Karpas-422 (cell line): ENCODE measurements around the gene FERMT1. TPM values are rescaled to one million over a fixed set of nuclear protein-coding genes. Genes with fewer than 3 reads are reported as not detected.

Experiments
- DNase-seq: peaks from one replicate; pipeline ENCODE4 v3.0.0-alpha.2; 2015
- H2AFZ ChIP-seq: fragments of 200-600 bp; sonication (generic); 2 replicates; pipeline ENCODE4 v1.6.1; 2014; ENCODE audit warnings: antibody characterized with exemption, low read length, mixed read lengths
- H3K27ac ChIP-seq: fragments of 200-600 bp; sonication (generic); 2 replicates; pipeline ENCODE4 v1.5.1; 2014; ENCODE audit warnings: mild to moderate bottlenecking, low read length, moderate library complexity
- H3K27me3 ChIP-seq: fragments of 200-600 bp; sonication (generic); 2 replicates; pipeline ENCODE4 v1.6.1; 2014; ENCODE audit warnings: low read length, mixed read lengths
- H3K36me3 ChIP-seq: fragments of 200-600 bp; sonication (generic); 2 replicates; pipeline ENCODE4 v1.6.1; 2014; ENCODE audit warnings: low read length, mixed read lengths; ENCODE audit not compliant: insufficient read depth
- H3K4me1 ChIP-seq: fragments of 200-600 bp; sonication (generic); 2 replicates; pipeline ENCODE4 v1.6.1; 2014; ENCODE audit warnings: mild to moderate bottlenecking, low read length, mixed read lengths
- H3K4me2 ChIP-seq: fragments of 200-600 bp; sonication (generic); 2 replicates; pipeline ENCODE4 v1.6.1; 2014; ENCODE audit warnings: low read length, low read depth, mild to moderate bottlenecking; ENCODE audit not compliant: poor library complexity, severe bottlenecking
- H3K4me3 ChIP-seq: fragments of 200-600 bp; sonication (generic); 2 replicates; pipeline ENCODE4 v1.5.1; 2014; ENCODE audit warnings: mild to moderate bottlenecking, antibody characterized with exemption, low read length, mixed read lengths
- H3K79me2 ChIP-seq: fragments of 200-600 bp; sonication (generic); 2 replicates; pipeline ENCODE4 v1.6.1; 2014; ENCODE audit warnings: mild to moderate bottlenecking, low read length, mixed read lengths
- H3K9ac ChIP-seq: fragments of 200-600 bp; sonication (generic); 2 replicates; pipeline ENCODE4 v1.6.0; 2014; ENCODE audit warnings: low read length
- H3K9me2 ChIP-seq: fragments of 200-600 bp; sonication (generic), shearing (Covaris generic); replicated peaks from 2 replicates; pipeline ENCODE4 v1.6.0; 2014; ENCODE audit warnings: mild to moderate bottlenecking, low read length, moderate library complexity; ENCODE audit not compliant: insufficient read depth
- H3K9me3 ChIP-seq: fragments of 300-700, 200-600 bp; sonication (generic); 2 replicates; pipeline ENCODE4 v1.6.1; 2014; ENCODE audit warnings: low read length, mixed read lengths
- H4K20me1 ChIP-seq: fragments of 200-600 bp; sonication (generic); 2 replicates; pipeline ENCODE4 v1.6.1; 2014; ENCODE audit warnings: mild to moderate bottlenecking, antibody characterized with exemption, low read length, low read depth; ENCODE audit not compliant: insufficient read depth
- total RNA-seq: library from RNA; depleted of rRNA; stranded (reverse); fragments of >200 nt; shearing (Covaris generic); gene quantifications from 2 replicates; pipeline ENCODE4 v1.2.3, GENCODE V29; 2014; ENCODE audit warnings: low replicate concordance; rRNA removed

Gene FERMT1
- total RNA-seq, result 0.07 TPM in 1 of 2 replicates, not detected in the other

- DNase-seq, result no peak
- Histone ChIP-seq H3K4me2 (no peak within 1 kb of the TSS), H3K36me3 (no peaks in the 10 kb centered on the region), H3K9me2 (no peaks in the 10 kb centered on the region), H3K9me3 (no peaks in the 10 kb centered on the region), H3K4me3 (no peak within 1 kb of the TSS), H3K27ac (no peak within 1 kb of the TSS), H3K4me1 (no peaks in the 10 kb centered on the region), H3K9ac (no peak within 1 kb of the TSS), H3K27me3 (no peaks in the 10 kb centered on the region), H3K79me2 (no peaks in the 10 kb centered on the region), H4K20me1 (no peaks in the 10 kb centered on the region), H2AFZ (no peak within 1 kb of the TSS)
These were observed at the start of gene FERMT1 for GRCh38 chr20:6122873-6123648. Gene FERMT1 (minus strand): TSS chr20:6123030. CDS start chr20:6119554, 3,476 bp downstream.

GRCh38 chr20:6169251-6169650 is 46.4 kb upstream of the FERMT1 start:
- no peaks in the 10 kb centered on the region for H3K79me2 ChIP-seq
- no peaks in the 10 kb centered on the region for H3K9me2 ChIP-seq
- H2AFZ ChIP-seq, result no peak overlapping the region
- H3K4me3 ChIP-seq, result no peak overlapping the region
- no peak overlapping the region for H3K4me2 ChIP-seq
- no peaks in the 10 kb centered on the region for H3K4me1 ChIP-seq
- no peaks in the 10 kb centered on the region for H4K20me1 ChIP-seq
- no peaks in the 10 kb centered on the region for H3K9me3 ChIP-seq
- no peaks in the 10 kb centered on the region for H3K36me3 ChIP-seq
- no peaks in the 10 kb centered on the region for H3K27me3 ChIP-seq
- H3K27ac ChIP-seq, result no peak overlapping the region
- DNase-seq, result peak; percentile 43
- H3K9ac ChIP-seq, result no peak overlapping the region

GRCh38 chr20:6168204-6168603 is 45.4 kb upstream of the FERMT1 start:
- no peak overlapping the region for H2AFZ ChIP-seq
- no peaks in the 10 kb centered on the region for H3K9me2 ChIP-seq
- no peaks in the 10 kb centered on the region for H3K4me1 ChIP-seq
- H3K9ac ChIP-seq, result no peak overlapping the region
- H3K79me2 ChIP-seq, result no peaks in the 10 kb centered on the region
- no peak for DNase-seq
- no peak overlapping the region for H3K4me2 ChIP-seq
- no peaks in the 10 kb centered on the region for H4K20me1 ChIP-seq
- H3K9me3 ChIP-seq, result no peaks in the 10 kb centered on the region
- H3K36me3 ChIP-seq, result no peaks in the 10 kb centered on the region
- no peak overlapping the region for H3K27ac ChIP-seq
- H3K27me3 ChIP-seq, result no peaks in the 10 kb centered on the region
- no peak overlapping the region for H3K4me3 ChIP-seq

- Histone ChIP-seq H4K20me1 (no peaks in the 10 kb centered on the region), H3K27ac (no peak overlapping the region), H3K4me2 (no peak overlapping the region), H3K36me3 (no peaks in the 10 kb centered on the region), H3K4me3 (no peak overlapping the region), H3K27me3 (no peaks in the 10 kb centered on the region), H3K9ac (no peak overlapping the region), H3K4me1 (no peaks in the 10 kb centered on the region), H2AFZ (no peak overlapping the region), H3K79me2 (no peaks in the 10 kb centered on the region), H3K9me3 (no peaks in the 10 kb centered on the region), H3K9me2 (no peaks in the 10 kb centered on the region)
- DNase-seq, result no peak
These were observed 42.5 kb upstream of the FERMT1 start for GRCh38 chr20:6165346-6165745.

- Histone ChIP-seq H3K9me2 (no peaks in the 10 kb centered on the region), H3K36me3 (no peaks in the 10 kb centered on the region), H3K9me3 (no peaks in the 10 kb centered on the region), H3K4me1 (no peaks in the 10 kb centered on the region), H2AFZ (no peak overlapping the region), H3K9ac (no peak overlapping the region), H3K79me2 (no peaks in the 10 kb centered on the region), H3K4me2 (no peak overlapping the region), H3K27ac (no peak overlapping the region), H4K20me1 (no peaks in the 10 kb centered on the region), H3K27me3 (no peaks in the 10 kb centered on the region), H3K4me3 (no peak overlapping the region)
- no peak for DNase-seq
These were observed 41.9 kb upstream of the FERMT1 start for GRCh38 chr20:6164421-6165341.

GRCh38 chr20:6160736-6161135 is 37.9 kb upstream of the FERMT1 start:
- no peak for DNase-seq
- no peaks in the 10 kb centered on the region for H3K4me1 ChIP-seq
- H3K9ac ChIP-seq, result no peak overlapping the region
- H3K9me2 ChIP-seq, result no peaks in the 10 kb centered on the region
- no peaks in the 10 kb centered on the region for H3K9me3 ChIP-seq
- H3K4me2 ChIP-seq, result no peak overlapping the region
- no peak overlapping the region for H3K4me3 ChIP-seq
- H2AFZ ChIP-seq, result no peak overlapping the region
- no peak overlapping the region for H3K27ac ChIP-seq
- H3K27me3 ChIP-seq, result no peaks in the 10 kb centered on the region
- no peaks in the 10 kb centered on the region for H3K36me3 ChIP-seq
- H3K79me2 ChIP-seq, result no peaks in the 10 kb centered on the region
- no peaks in the 10 kb centered on the region for H4K20me1 ChIP-seq

GRCh38 chr20:6157345-6157744 is 34.5 kb upstream of the FERMT1 start:
- H3K27ac ChIP-seq, result no peak overlapping the region
- no peak overlapping the region for H2AFZ ChIP-seq
- no peak overlapping the region for H3K4me2 ChIP-seq
- H3K79me2 ChIP-seq, result no peaks in the 10 kb centered on the region
- no peaks in the 10 kb centered on the region for H3K9me2 ChIP-seq
- no peaks in the 10 kb centered on the region for H3K36me3 ChIP-seq
- no peak overlapping the region for H3K4me3 ChIP-seq
- H3K9me3 ChIP-seq, result no peaks in the 10 kb centered on the region
- no peaks in the 10 kb centered on the region for H3K27me3 ChIP-seq
- no peaks in the 10 kb centered on the region for H3K4me1 ChIP-seq
- no peak overlapping the region for H3K9ac ChIP-seq
- H4K20me1 ChIP-seq, result no peaks in the 10 kb centered on the region
- peak; percentile 71 for DNase-seq

- H3K4me2 ChIP-seq, result no peak overlapping the region
- H4K20me1 ChIP-seq, result no peaks in the 10 kb centered on the region
- no peaks in the 10 kb centered on the region for H3K79me2 ChIP-seq
- no peak overlapping the region for H3K9ac ChIP-seq
- no peak overlapping the region for H2AFZ ChIP-seq
- no peak overlapping the region for H3K4me3 ChIP-seq
- no peak overlapping the region for H3K27ac ChIP-seq
- H3K4me1 ChIP-seq, result no peaks in the 10 kb centered on the region
- no peaks in the 10 kb centered on the region for H3K27me3 ChIP-seq
- H3K9me3 ChIP-seq, result no peaks in the 10 kb centered on the region
- no peaks in the 10 kb centered on the region for H3K9me2 ChIP-seq
- H3K36me3 ChIP-seq, result no peaks in the 10 kb centered on the region
- no peak for DNase-seq
These were observed 29.9 kb upstream of the FERMT1 start for GRCh38 chr20:6152777-6153176.
